OCI-LY1 (cell line): Measurements from ENCODE around the gene ABCB11.

Experiments used
- CTCF ChIP-seq: fragments of 200-600 bp; sonication (generic), shearing (Covaris generic); IDR thresholded peaks from 2 replicates; pipeline ENCODE4 v1.5.1; 2017; ENCODE audit warnings: mild to moderate bottlenecking, antibody characterized with exemption, low read length, moderate library complexity, mixed read lengths
- EZH2 ChIP-seq: fragments of 200-600 bp; sonication (generic), shearing (Covaris generic); IDR thresholded peaks from 2 replicates; pipeline ENCODE4 v1.8.0; 2017; ENCODE audit warnings: borderline replicate concordance, mixed run types, mild to moderate bottlenecking, antibody characterized with exemption, low read length, moderate library complexity, mixed read lengths

GRCh38 chr2:169018390-169018789 lies 12.7 kb downstream of the ABCB11 start:
- TF ChIP-seq CTCF (no peak), EZH2 (no peak)
